Body of pancreas (tissue), 4 donors: ENCODE results near the gene THSD7B. TPM values are rescaled to one million over a fixed set of nuclear protein-coding genes. Genes with fewer than 3 reads are reported as not detected.

Experiments
- ATAC-seq: fragments of 150-250 bp; one replicate; pipeline ENCODE4 v1.9.1; 2016
- DNase-seq, 4 donors: peaks; one replicate each; pipeline ENCODE4 v3.0.0-alpha.2; 2019
- H3K27ac ChIP-seq, 4 donors: fragments of 200-600 bp; sonication (generic); 1 replicate in 3 of 4; 2 replicates in 1 of 4; pipeline versions ENCODE4 v1.5.1 to v1.6.1; 2016 to 2019; ENCODE audit warnings: mild to moderate bottlenecking in 1 of 4, mixed read lengths in 1 of 4, moderate library complexity in 1 of 4
- H3K27me3 ChIP-seq, 2 donors: fragments of 200-600 bp; sonication (generic); one replicate each; pipeline ENCODE4 v1.6.0; 2016; ENCODE audit warnings: mild to moderate bottlenecking in 1 of 2
- H3K36me3 ChIP-seq, 2 donors: fragments of 200-600 bp; sonication (generic); replicated peaks in 1 of 2; 2 replicates each; pipeline ENCODE4 v1.5.1; 2016; ENCODE audit warnings: low read depth in 2 of 2; ENCODE audit not compliant: insufficient read depth in 1 of 2
- H3K4me1 ChIP-seq: fragments of 200-600 bp; sonication (generic); one replicate; pipeline ENCODE4 v1.6.0; 2016
- H3K4me3 ChIP-seq, 2 donors: fragments of 200-600 bp; sonication (generic); 1 replicate in 1 of 2; 2 replicates in 1 of 2; pipeline ENCODE4 v1.5.1; 2016 to 2019
- H3K9me3 ChIP-seq, 3 donors: fragments of 200-600 bp; sonication (generic); 1 replicate in 2 of 3; 2 replicates in 1 of 3; pipeline ENCODE4 v1.5.1; 2016
- POLR2A ChIP-seq, 3 donors: fragments of 450-650 bp; IDR thresholded peaks; one replicate each; pipeline ENCODE4 v1.6.1; 2016; ENCODE audit warnings: antibody characterized with exemption in 3 of 3, mild to moderate bottlenecking in 2 of 3
- WGBS, 2 donors: methylation state at CpG; one replicate each; pipeline ENCODE4 v1.1.5; 2017; 5-methylcytosine and 5-hydroxymethylcytosine counted together
- intact Hi-C: fragments of 100-400 bp; cut with DNase I; formaldehyde crosslinking; loops from one replicate; pipeline ENCODE4 v1.15.1; 2023
- total RNA-seq, 2 donors: library from RNA; depleted of rRNA; stranded (reverse); fragments of >200 nt; gene quantifications; one replicate each; pipeline ENCODE4 v1.1.0, GENCODE V29; 2016
- TF ChIP-seq, protein P1 (sequence below), 7 experiments: fragments of 450-650 bp in 4 of 7; fragments of 200-600 bp in 3 of 7; sonication (generic) in 3 of 7; IDR thresholded peaks; one replicate each; pipeline ENCODE4 v1.5.1; 2016 to 2019; ENCODE audit warnings: antibody characterized with exemption in 7 of 7

Gene THSD7B
- total RNA-seq, 2 donors from 2014 or later: 0.26 to 0.33 TPM

GRCh38 chr2:136828162-136828561 lies 62.8 kb downstream of the THSD7B start:
- no peak for ATAC-seq
- TF ChIP-seq POLR2A (IDR thresholded peaks at IDR 0.05): no peak
- TF ChIP-seq, protein P1, sequence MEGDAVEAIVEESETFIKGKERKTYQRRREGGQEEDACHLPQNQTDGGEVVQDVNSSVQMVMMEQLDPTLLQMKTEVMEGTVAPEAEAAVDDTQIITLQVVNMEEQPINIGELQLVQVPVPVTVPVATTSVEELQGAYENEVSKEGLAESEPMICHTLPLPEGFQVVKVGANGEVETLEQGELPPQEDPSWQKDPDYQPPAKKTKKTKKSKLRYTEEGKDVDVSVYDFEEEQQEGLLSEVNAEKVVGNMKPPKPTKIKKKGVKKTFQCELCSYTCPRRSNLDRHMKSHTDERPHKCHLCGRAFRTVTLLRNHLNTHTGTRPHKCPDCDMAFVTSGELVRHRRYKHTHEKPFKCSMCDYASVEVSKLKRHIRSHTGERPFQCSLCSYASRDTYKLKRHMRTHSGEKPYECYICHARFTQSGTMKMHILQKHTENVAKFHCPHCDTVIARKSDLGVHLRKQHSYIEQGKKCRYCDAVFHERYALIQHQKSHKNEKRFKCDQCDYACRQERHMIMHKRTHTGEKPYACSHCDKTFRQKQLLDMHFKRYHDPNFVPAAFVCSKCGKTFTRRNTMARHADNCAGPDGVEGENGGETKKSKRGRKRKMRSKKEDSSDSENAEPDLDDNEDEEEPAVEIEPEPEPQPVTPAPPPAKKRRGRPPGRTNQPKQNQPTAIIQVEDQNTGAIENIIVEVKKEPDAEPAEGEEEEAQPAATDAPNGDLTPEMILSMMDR (IDR thresholded peaks at IDR 0.05): no peak

GRCh38 chr2:136828774-136829173 lies 63.4 kb downstream of the THSD7B start:
- Histone ChIP-seq H3K4me3 (no peak overlapping the region), H3K27ac (no peak overlapping the region), H3K27me3 (no peaks in the 10 kb centered on the region), H3K9me3 (no peaks in the 10 kb centered on the region), H3K4me1 (no peaks in the 10 kb centered on the region), H3K36me3 (no peaks in the 10 kb centered on the region)
- TF ChIP-seq, protein P1 (IDR thresholded peaks at IDR 0.05): no peak
- 23 to 28% methylated on average over 1 of the region's 1 CpG for WGBS, 2 donors
- no peak for DNase-seq
- no peak for ATAC-seq
- intact Hi-C loops: no loop called here

More at GRCh38 chr2:136828162-136828561, 62.8 kb downstream of the THSD7B start:
- H3K27me3 ChIP-seq: no peaks in the 10 kb centered on the region
- no peaks in the 10 kb centered on the region for H3K4me1 ChIP-seq
- intact Hi-C loops: no loop called here
- no peaks in the 10 kb centered on the region for H3K36me3 ChIP-seq
- 79 to 87% methylated on average over 1 of the region's 1 CpG for WGBS, 2 donors
- H3K27ac ChIP-seq: no peak overlapping the region
- H3K9me3 ChIP-seq: no peaks in the 10 kb centered on the region
- no peak for DNase-seq
- H3K4me3 ChIP-seq: no peak overlapping the region

- no peak for ATAC-seq
- no peak overlapping the region for H3K27ac ChIP-seq
- no peak overlapping the region for H3K4me3 ChIP-seq
- no peak for TF ChIP-seq POLR2A (IDR thresholded peaks at IDR 0.05)
- TF ChIP-seq, protein P1 (IDR thresholded peaks at IDR 0.05): no peak
- intact Hi-C loops: no loop called here
- H3K9me3 ChIP-seq: no peaks in the 10 kb centered on the region
- no peaks in the 10 kb centered on the region for H3K36me3 ChIP-seq
- WGBS, 2 donors: 61 to 91% methylated on average over 1 of the region's 1 CpG
- no peak for DNase-seq
- no peaks in the 10 kb centered on the region for H3K27me3 ChIP-seq
- no peaks in the 10 kb centered on the region for H3K4me1 ChIP-seq
Observed at GRCh38 chr2:136844546-136844945, 79.2 kb downstream of the THSD7B start.

DNA sequence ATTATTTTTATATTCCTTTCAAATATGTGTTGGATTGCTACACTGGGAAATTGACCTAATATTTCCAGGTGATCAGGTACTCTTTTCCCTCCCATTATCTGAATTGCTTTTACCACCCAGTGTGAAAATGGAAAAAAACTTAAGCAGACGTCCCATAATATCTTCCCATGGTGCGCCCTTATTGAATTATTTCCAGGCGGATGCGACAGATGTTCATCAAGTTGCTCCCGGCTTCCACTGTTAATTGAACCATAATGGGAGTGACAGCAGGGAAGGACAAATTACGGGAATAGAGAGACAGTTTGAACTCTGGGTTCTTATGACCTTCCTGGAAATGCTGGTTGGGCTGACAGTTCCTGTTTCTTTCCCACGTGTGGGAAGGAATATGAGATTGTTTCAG lies 93.3 kb downstream of the THSD7B start:
- TF ChIP-seq, protein P1 (IDR thresholded peaks at IDR 0.05): no peak
- TF ChIP-seq POLR2A (IDR thresholded peaks at IDR 0.05): no peak
- no peaks in the 10 kb centered on the region for H3K27me3 ChIP-seq
- intact Hi-C loops: no loop called here
- ATAC-seq (no peak), DNase-seq (no peak)
- H3K4me3 ChIP-seq: no peak overlapping the region
- H3K4me1 ChIP-seq: no peaks in the 10 kb centered on the region
- no peaks in the 10 kb centered on the region for H3K36me3 ChIP-seq
- no peaks in the 10 kb centered on the region for H3K9me3 ChIP-seq
- WGBS, 2 donors: 29 to 36% methylated on average over 7 of the region's 7 CpGs
- H3K27ac ChIP-seq: no peak overlapping the region

DNA sequence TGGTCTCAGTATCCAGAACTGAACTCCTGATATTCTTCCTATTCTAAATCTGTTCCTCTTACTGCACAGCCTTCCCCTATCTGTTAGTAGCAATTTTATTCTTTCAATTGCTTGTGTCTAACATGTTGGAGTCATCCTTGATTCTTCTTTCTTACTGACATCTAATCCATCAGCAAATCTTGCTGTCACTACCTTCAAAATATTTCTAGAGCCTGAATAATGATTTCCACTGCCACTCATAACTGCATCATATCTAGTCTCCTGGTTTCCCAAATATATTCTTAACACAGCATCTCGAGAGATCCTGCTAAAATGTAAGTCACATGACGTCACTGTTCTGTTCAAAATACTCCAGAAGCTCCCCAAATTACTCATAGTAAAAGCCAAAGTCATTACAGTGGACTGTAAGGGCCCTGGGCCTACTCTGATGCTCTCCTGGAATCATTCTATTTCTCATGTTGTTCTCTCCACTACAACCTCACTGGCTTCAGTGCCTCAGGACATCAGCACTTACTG lies 95.2 kb downstream of the THSD7B start:
- Histone ChIP-seq H3K36me3 (no peaks in the 10 kb centered on the region), H3K9me3 (no peaks in the 10 kb centered on the region), H3K4me3 (no peak overlapping the region), H3K4me1 (no peaks in the 10 kb centered on the region), H3K27me3 (no peaks in the 10 kb centered on the region), H3K27ac (no peak overlapping the region)
- no peak for DNase-seq
- intact Hi-C loops: no loop called here
- TF ChIP-seq, protein P1 (IDR thresholded peaks at IDR 0.05): no peak
- no peak for TF ChIP-seq POLR2A (IDR thresholded peaks at IDR 0.05)
- 36 to 49% methylated on average over 2 of the region's 2 CpGs for WGBS, 2 donors
- no peak for ATAC-seq
